Activated T-helper 1 cell treated with anti-CD3 and anti-CD28 coated beads, Interleukin-12 subunit alpha, Interleukin-12 subunit beta, Interleukin-2, Interleukin-4 antibody, amounts not matched to agents 30 ng/mL and 10 ng/mL and 1 ng/mL, durations not matched to agents 14 hours and 24 hours and 36 hours (primary cell): Measurements from ENCODE around the gene CCN2. TPM values are rescaled to one million over a fixed set of nuclear protein-coding genes. Genes with fewer than 3 reads are reported as not detected.
"Not testable (repeated sequence)": the region's sequence is repeated elsewhere in the genome, so short reads cannot be mapped to it uniquely, and the experiment has no call there.

Experiments used
- DNase-seq: peaks from one replicate; pipeline ENCODE4 v3.0.0; 2021; ENCODE audit warnings: low spot score
- H3K27ac Mint-ChIP-seq: one replicate; pipeline ENCODE4 v1.8.0; 2021; ENCODE audit warnings: mild to moderate bottlenecking, mixed read lengths
- H3K27me3 Mint-ChIP-seq: one replicate; pipeline ENCODE4 v1.8.0; 2022; ENCODE audit warnings: mild to moderate bottlenecking, moderate library complexity, mixed read lengths; ENCODE audit not compliant: insufficient read depth
- H3K36me3 Mint-ChIP-seq: one replicate; pipeline ENCODE4 v1.8.0; 2021; ENCODE audit warnings: low read depth, mixed read lengths
- H3K4me1 Mint-ChIP-seq: one replicate; pipeline ENCODE4 v1.8.0; 2021; ENCODE audit warnings: low read depth, mixed read lengths
- H3K4me3 Mint-ChIP-seq: one replicate; pipeline ENCODE4 v1.8.0; 2021; ENCODE audit warnings: mild to moderate bottlenecking, moderate library complexity, mixed read lengths
- H3K9me3 Mint-ChIP-seq: one replicate; pipeline ENCODE4 v1.8.0; 2021; ENCODE audit warnings: mixed read lengths
- intact Hi-C: fragments of 100-400 bp; cut with micrococcal nuclease; formaldehyde crosslinking; loops from one replicate; pipeline ENCODE4 v1.15.1; 2024
- total RNA-seq: library from RNA; stranded (reverse); gene quantifications from 2 replicates; pipeline ENCODE4 v1.2.3, GENCODE V29; 2022

The CCN2 gene
- total RNA-seq, 1 donor from 2014 or later: not detected

- intact Hi-C loops: loop anchor here (5.0 kb wide), 1 partner anchor 568 kb away; no protein-coding TSS in a partner anchor
- H3K4me1 Mint-ChIP-seq: peaks cover 8% of the 10 kb centered on the region
- peaks cover 6% of the 10 kb centered on the region for H3K9me3 Mint-ChIP-seq
- H3K4me3 Mint-ChIP-seq: no peak overlapping the region
- H3K27me3 Mint-ChIP-seq: peaks cover 14% of the 10 kb centered on the region
- no peak overlapping the region for H3K27ac Mint-ChIP-seq
- no peaks in the 10 kb centered on the region for H3K36me3 Mint-ChIP-seq
- no peak for DNase-seq
Observed at GRCh38 chr6:131918650-131919355, 32.4 kb downstream of the CCN2 start.

GRCh38 chr6:131917763-131918649 is 33.2 kb downstream of the CCN2 start:
- no peak for DNase-seq
- H3K27me3 Mint-ChIP-seq: peaks cover 22% of the 10 kb centered on the region
- peaks cover 8% of the 10 kb centered on the region for H3K4me1 Mint-ChIP-seq
- H3K4me3 Mint-ChIP-seq: no peak overlapping the region
- no peak overlapping the region for H3K27ac Mint-ChIP-seq
- intact Hi-C loops: loop anchor here (5.0 kb wide), 1 partner anchor 569 kb away; no protein-coding TSS in a partner anchor
- no peaks in the 10 kb centered on the region for H3K36me3 Mint-ChIP-seq
- H3K9me3 Mint-ChIP-seq: no peaks in the 10 kb centered on the region

GRCh38 chr6:131917318-131917717 is 33.9 kb downstream of the CCN2 start:
- intact Hi-C loops: loop anchor here (5.0 kb wide), 1 partner anchor 570 kb away; no protein-coding TSS in a partner anchor
- no peak overlapping the region for H3K4me3 Mint-ChIP-seq
- H3K36me3 Mint-ChIP-seq: no peaks in the 10 kb centered on the region
- peaks cover 23% of the 10 kb centered on the region for H3K27me3 Mint-ChIP-seq
- no peaks in the 10 kb centered on the region for H3K9me3 Mint-ChIP-seq
- no peak for DNase-seq
- H3K27ac Mint-ChIP-seq: no peak overlapping the region
- peaks cover 8% of the 10 kb centered on the region for H3K4me1 Mint-ChIP-seq

- DNase-seq: no peak
- no peaks in the 10 kb centered on the region for H3K36me3 Mint-ChIP-seq
- H3K4me3 Mint-ChIP-seq: no peak overlapping the region
- intact Hi-C loops: loop anchor here (5.0 kb wide), 1 partner anchor 570 kb away; no protein-coding TSS in a partner anchor
- peaks cover 23% of the 10 kb centered on the region for H3K27me3 Mint-ChIP-seq
- H3K9me3 Mint-ChIP-seq: no peaks in the 10 kb centered on the region
- peaks cover 8% of the 10 kb centered on the region for H3K4me1 Mint-ChIP-seq
- no peak overlapping the region for H3K27ac Mint-ChIP-seq
Observed at GRCh38 chr6:131916847-131917246, 34.3 kb downstream of the CCN2 start.

DNA sequence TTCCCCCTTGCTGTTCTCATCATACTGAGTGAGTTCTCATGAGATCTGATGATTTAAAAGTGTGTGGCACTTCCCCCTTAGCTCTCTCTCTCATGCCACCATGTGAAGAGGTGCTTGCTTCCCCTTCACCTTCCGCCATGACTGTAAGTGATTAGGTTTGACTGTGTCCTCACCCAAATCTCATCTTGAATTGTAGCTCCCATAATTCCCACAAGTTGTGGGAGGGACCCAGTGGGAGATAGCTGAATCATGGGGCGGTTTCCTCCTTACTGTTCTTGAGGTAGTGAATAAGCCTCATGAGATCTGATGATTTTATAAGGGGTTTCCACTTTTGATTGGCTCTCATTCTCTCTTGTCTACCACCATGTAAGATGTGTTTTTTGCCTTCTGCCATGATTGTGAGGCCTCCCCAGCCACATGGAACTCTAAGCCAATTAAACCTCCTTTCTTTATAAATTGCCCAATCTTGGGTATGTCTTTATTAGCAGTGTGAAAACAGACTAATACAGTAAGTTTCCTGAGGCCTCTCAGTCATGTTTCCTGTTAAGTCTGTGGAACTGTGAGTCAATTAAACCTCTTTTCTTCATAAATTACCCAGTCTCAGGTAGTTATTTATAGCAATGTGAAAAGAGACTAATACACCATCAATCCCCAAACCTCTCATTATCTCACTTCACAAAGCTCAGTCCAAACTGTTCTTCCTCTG is 34.9 kb downstream of the CCN2 start:
- H3K4me3 Mint-ChIP-seq, H3K27ac Mint-ChIP-seq, H3K4me1 Mint-ChIP-seq, DNase-seq, H3K36me3 Mint-ChIP-seq, H3K9me3 Mint-ChIP-seq: not testable (repeated sequence)
- intact Hi-C loops: loop anchor here (5.0 kb wide), 1 partner anchor 571 kb away; no protein-coding TSS in a partner anchor
- peaks cover 27% of the 10 kb centered on the region for H3K27me3 Mint-ChIP-seq

DNA sequence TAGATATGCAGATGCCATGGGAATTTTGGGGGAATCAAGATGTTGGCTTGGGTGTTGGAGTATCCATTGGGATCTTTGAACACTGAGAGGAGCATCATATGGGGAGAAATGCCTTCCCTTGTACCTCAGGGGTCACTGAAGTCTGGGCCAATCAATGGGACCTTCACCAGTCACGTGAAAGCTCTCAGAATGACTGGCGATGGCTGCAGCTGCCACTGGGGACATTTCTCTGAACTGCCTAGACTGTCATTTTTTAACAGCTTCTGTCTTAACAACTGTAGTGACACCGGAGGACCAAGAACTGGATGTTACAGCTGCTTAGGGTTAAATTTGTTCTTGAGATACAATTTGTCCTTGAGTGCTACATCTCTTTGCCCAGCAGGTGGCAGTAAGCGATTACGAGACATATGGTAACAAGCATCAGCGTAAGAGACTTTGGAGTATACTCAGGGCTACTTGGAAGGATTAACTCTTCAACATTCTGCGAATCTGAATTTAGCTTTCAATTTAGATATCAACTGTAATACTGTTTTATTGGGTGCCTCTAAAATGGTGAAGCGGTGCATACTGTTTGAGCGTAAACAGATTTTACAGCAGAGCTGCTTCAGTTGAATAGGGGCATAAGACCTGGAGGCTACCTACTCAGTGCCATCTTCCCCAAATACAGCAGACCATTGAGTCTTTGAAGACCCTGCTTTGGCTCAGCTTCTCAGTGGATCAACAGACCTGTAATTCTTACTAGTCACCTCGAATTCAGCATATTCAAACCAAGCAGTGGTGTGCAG is 36.0 kb downstream of the CCN2 start:
- H3K9me3 Mint-ChIP-seq: no peaks in the 10 kb centered on the region
- intact Hi-C loops: loop anchor here (1.0 to 5.0 kb wide), 5 partner anchors 303 to 1028 kb away; no protein-coding TSS in a partner anchor
- no peak overlapping the region for H3K4me3 Mint-ChIP-seq
- peaks cover 8% of the 10 kb centered on the region for H3K4me1 Mint-ChIP-seq
- H3K27me3 Mint-ChIP-seq: peaks cover 30% of the 10 kb centered on the region
- H3K27ac Mint-ChIP-seq: no peak overlapping the region
- H3K36me3 Mint-ChIP-seq: no peaks in the 10 kb centered on the region
- peak; percentile 20 for DNase-seq

GRCh38 chr6:131914234-131914633 is 36.9 kb downstream of the CCN2 start:
- H3K4me3 Mint-ChIP-seq: no peak overlapping the region
- intact Hi-C loops: loop anchor here (2.0 to 5.0 kb wide), 2 partner anchors 385 to 1027 kb away; no protein-coding TSS in a partner anchor
- no peaks in the 10 kb centered on the region for H3K9me3 Mint-ChIP-seq
- no peak overlapping the region for H3K27ac Mint-ChIP-seq
- DNase-seq: no peak
- peaks cover 17% of the 10 kb centered on the region for H3K4me1 Mint-ChIP-seq
- peaks cover 30% of the 10 kb centered on the region for H3K27me3 Mint-ChIP-seq
- H3K36me3 Mint-ChIP-seq: no peaks in the 10 kb centered on the region

DNA sequence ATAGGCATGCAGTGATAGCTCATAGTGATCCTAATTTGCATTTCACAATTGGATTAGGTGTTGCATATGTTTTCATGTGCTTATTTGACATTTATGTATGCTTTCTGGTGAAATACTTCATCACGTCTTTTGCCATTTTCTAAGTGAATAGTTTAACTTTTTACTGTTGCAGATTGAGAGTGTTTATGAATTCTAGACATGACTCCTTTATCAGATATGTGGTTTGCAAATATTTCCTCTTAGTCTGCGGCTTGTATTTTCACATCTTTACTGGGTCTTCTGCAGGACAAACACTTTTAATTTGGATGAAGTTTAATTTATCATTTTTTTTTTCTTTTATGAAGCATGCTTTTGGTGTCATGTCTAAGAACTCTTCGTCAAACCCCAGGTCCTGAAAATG is 39.2 kb downstream of the CCN2 start:
- intact Hi-C loops: loop anchor here (2.0 to 5.0 kb wide), 2 partner anchors 393 to 1025 kb away; no protein-coding TSS in a partner anchor
- Mint-ChIP-seq H3K4me1 (peaks cover 10% of the 10 kb centered on the region), H3K9me3 (no peaks in the 10 kb centered on the region), H3K4me3 (no peak overlapping the region), H3K36me3 (no peaks in the 10 kb centered on the region), H3K27ac (no peak overlapping the region), H3K27me3 (peaks cover 25% of the 10 kb centered on the region)
- DNase-seq: no peak

DNA sequence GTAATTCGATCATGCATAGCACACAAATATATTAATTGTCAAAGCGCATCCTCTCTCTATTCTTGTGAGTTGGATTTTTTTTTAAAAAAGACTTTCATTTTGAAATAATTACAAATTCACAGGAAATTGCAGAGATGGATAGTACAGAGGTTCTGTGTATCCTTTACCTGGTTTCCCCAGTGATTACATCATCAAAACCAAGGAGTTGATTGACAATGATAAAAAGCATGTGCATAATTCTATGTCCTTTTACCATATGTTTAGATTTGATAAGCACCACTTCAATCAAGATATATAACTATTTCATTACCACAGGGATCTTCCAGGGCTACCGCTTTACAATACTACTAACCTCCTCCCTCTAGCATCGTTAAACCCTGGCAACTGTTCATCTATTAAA is 40.2 kb downstream of the CCN2 start:
- no peaks in the 10 kb centered on the region for H3K9me3 Mint-ChIP-seq
- peaks cover 25% of the 10 kb centered on the region for H3K27me3 Mint-ChIP-seq
- H3K27ac Mint-ChIP-seq: no peak overlapping the region
- H3K4me3 Mint-ChIP-seq: no peak overlapping the region
- peaks cover 9% of the 10 kb centered on the region for H3K4me1 Mint-ChIP-seq
- no peak for DNase-seq
- H3K36me3 Mint-ChIP-seq: no peaks in the 10 kb centered on the region
- intact Hi-C loops: loop anchor here (2.0 to 5.0 kb wide), 2 partner anchors 392 to 1024 kb away; no protein-coding TSS in a partner anchor

DNA sequence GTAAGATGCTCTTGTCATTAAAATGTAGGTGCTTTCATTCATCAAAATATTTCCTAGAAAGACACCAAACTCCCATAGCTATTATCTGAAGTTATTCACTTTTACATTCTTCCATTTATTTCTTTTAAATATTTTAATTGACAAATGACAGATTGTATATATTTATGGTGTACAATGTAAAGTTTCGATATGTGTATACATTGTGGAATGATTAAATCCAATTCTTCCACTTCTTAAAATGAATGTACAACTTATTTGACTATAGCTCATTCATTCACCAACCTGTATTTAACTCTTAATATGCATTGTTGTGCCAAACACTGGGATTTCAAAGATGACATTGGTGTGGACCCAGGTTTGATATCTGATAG is 41.0 kb downstream of the CCN2 start:
- Mint-ChIP-seq H3K4me3 (no peak overlapping the region), H3K27me3 (peaks cover 25% of the 10 kb centered on the region), H3K4me1 (peaks cover 9% of the 10 kb centered on the region), H3K36me3 (no peaks in the 10 kb centered on the region), H3K27ac (no peak overlapping the region), H3K9me3 (no peaks in the 10 kb centered on the region)
- no peak for DNase-seq
- intact Hi-C loops: loop anchor here (2.0 to 5.0 kb wide), 2 partner anchors 391 to 1023 kb away; no protein-coding TSS in a partner anchor

GRCh38 chr6:131909408-131910218 is 41.6 kb downstream of the CCN2 start:
- peaks cover 25% of the 10 kb centered on the region for H3K27me3 Mint-ChIP-seq
- peaks cover 9% of the 10 kb centered on the region for H3K4me1 Mint-ChIP-seq
- H3K4me3 Mint-ChIP-seq: no peak overlapping the region
- no peaks in the 10 kb centered on the region for H3K9me3 Mint-ChIP-seq
- intact Hi-C loops: loop anchor here (2.0 to 5.0 kb wide), 2 partner anchors 391 to 1022 kb away; no protein-coding TSS in a partner anchor
- no peak overlapping the region for H3K27ac Mint-ChIP-seq
- peak; percentile 60 for DNase-seq
- no peaks in the 10 kb centered on the region for H3K36me3 Mint-ChIP-seq
